C4-2B (cell line): Measurements from ENCODE around the gene NPAS1.

Experiments used
- CTCF ChIP-seq: fragments of 450-650 bp; conservative IDR thresholded peaks from 2 replicates; pipeline ENCODE4 v1.5.1; 2017; ENCODE audit warnings: mild to moderate bottlenecking
- ZFX ChIP-seq: fragments of 450-650 bp; IDR thresholded peaks from 2 replicates; pipeline ENCODE4 v1.6.1; 2017

GRCh38 chr19:46975925-46976782 lies 43.5 kb upstream of the NPAS1 start:
- TF ChIP-seq CTCF (no peak), ZFX (no peak)
